ENCODE results near the gene FHAD1. TPM values are rescaled to one million over a fixed set of nuclear protein-coding genes. Genes with fewer than 3 reads are reported as not detected.

The FHAD1 gene
- total and polyA plus RNA-seq, 9 of the 15 experiments (the other 6 are each of a cell fraction or from before 2014, with no cell fraction given), result 0.32 to 2.1 (median 1.5) TPM; not detected in 1

DNA sequence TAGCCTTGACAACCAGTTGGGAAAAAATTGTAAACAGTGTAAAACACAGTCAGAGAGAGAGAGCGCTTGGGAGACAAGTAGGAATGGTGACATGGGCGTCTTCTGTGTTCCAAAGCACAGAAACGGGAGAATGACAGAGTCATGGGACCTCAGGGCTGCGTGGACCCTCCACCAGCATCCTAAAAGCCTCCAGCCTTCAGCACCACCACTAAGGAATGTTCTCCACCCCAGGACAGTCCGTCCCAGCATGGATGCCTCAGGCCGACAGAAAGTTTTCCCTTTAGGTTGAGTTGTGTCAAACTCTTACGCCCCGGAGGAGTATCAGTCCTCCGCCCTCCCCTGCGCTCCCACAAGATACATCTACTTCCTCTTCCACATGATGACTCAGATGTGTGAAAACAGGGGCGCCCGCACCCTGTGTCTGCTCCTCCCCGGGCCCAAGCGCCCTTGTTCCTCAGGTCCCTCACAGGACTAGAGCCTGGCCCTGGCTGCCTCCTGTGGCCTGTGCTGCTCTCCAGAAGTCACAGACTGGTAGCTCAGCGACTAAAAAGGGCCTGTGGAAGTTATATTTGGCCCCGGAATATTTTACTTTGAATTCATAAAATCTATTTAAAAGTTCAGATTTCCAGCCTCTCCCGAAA is 98.8 kb downstream of the FHAD1 start (continued):
- TF ChIP-seq ETV6 (IDR thresholded peaks at IDR 0.05; ENCODE audit: borderline replicate concordance in 1 of 2, low read depth in 2 of 2, low read length in 1 of 2) (peak in 1 of 2 experiments; percentile 63; a peak in 1 of 4 replicates), ETV6 (CRISPR knock-in tag; IDR thresholded peaks at IDR 0.05; ENCODE audit: borderline replicate concordance) (no peak), GABPA (tag; conservative IDR thresholded peaks at IDR 0.05; ENCODE audit: low read depth) (peak; percentile 78), POLR2AphosphoS5 (IDR thresholded peaks at IDR 0.05; ENCODE audit: control insufficient read depth, insufficient read depth, low read depth, low read length) (0 out of 2 replicates have a peak, but pooled peaks have one; percentile 38), MAZ (CRISPR knock-in tag; conservative IDR thresholded peaks at IDR 0.05 in 1 of 2, IDR thresholded peaks at IDR 0.05 in 1 of 2) (peak; percentile 68 to 71), U2AF2 (optimal IDR thresholded peaks at IDR 0.05; ENCODE audit: low read depth, low read length) (no peak), JUND (IDR thresholded peaks at IDR 0.05; ENCODE audit: borderline replicate concordance, low read depth, low read length) (peak; percentile 96), JUND (tag; IDR thresholded peaks at IDR 0.05; ENCODE audit: borderline replicate concordance, low read depth, low read length) (peak; percentile 96; the same call in 2 of the 3 replicates), ZNF449 (CRISPR knock-in tag; IDR thresholded peaks at IDR 0.05) (peak; percentile 81), ZSCAN32 (CRISPR knock-in tag; IDR thresholded peaks at IDR 0.05) (no peak), ZNF584 (CRISPR knock-in tag; IDR thresholded peaks at IDR 0.05; ENCODE audit: low read depth) (0 out of 2 replicates have a peak, but pooled peaks have one; percentile 50), ZNF263 (CRISPR knock-in tag; IDR thresholded peaks at IDR 0.05; ENCODE audit: borderline replicate concordance) (peak; percentile 37; the same call in 1 of the 2 replicates), MEF2A (IDR thresholded peaks at IDR 0.05; ENCODE audit: control insufficient read depth, low read depth, low read length) (no peak), ZNF431 (CRISPR knock-in tag; IDR thresholded peaks at IDR 0.05) (no peak), C11orf30 (IDR thresholded peaks at IDR 0.05; ENCODE audit: low read depth) (peak; percentile 59; the same call in 1 of the 2 replicates), PHB2 (IDR thresholded peaks at IDR 0.05; ENCODE audit: low read depth) (no peak), RAD21 (CRISPR knock-in tag; conservative IDR thresholded peaks at IDR 0.05 in 1 of 2, IDR thresholded peaks at IDR 0.05 in 1 of 2) (peak; percentile 17; a peak in 1 of 4 replicates), USF1 (CRISPR knock-in tag; IDR thresholded peaks at IDR 0.05) (peak; percentile 32; the same call in 1 of the 2 replicates)
- TF ChIP-seq, protein P1, sequence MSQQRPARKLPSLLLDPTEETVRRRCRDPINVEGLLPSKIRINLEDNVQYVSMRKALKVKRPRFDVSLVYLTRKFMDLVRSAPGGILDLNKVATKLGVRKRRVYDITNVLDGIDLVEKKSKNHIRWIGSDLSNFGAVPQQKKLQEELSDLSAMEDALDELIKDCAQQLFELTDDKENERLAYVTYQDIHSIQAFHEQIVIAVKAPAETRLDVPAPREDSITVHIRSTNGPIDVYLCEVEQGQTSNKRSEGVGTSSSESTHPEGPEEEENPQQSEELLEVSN (IDR thresholded peaks at IDR 0.05; ENCODE audit: borderline replicate concordance in 1 of 2, extremely low read depth in 1 of 2, insufficient read depth in 1 of 2, insufficient read length in 1 of 2, low read depth in 1 of 2, low read length in 1 of 2, poor library complexity in 1 of 2, severe bottlenecking in 1 of 2), result peak in 1 of 2 experiments; percentile 24
- TF ChIP-seq, protein P2, sequence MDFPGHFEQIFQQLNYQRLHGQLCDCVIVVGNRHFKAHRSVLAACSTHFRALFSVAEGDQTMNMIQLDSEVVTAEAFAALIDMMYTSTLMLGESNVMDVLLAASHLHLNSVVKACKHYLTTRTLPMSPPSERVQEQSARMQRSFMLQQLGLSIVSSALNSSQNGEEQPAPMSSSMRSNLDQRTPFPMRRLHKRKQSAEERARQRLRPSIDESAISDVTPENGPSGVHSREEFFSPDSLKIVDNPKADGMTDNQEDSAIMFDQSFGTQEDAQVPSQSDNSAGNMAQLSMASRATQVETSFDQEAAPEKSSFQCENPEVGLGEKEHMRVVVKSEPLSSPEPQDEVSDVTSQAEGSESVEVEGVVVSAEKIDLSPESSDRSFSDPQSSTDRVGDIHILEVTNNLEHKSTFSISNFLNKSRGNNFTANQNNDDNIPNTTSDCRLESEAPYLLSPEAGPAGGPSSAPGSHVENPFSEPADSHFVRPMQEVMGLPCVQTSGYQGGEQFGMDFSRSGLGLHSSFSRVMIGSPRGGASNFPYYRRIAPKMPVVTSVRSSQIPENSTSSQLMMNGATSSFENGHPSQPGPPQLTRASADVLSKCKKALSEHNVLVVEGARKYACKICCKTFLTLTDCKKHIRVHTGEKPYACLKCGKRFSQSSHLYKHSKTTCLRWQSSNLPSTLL (IDR thresholded peaks at IDR 0.05), result no peak

All from K562 (cell line).